OCI-LY7 (cell line): ENCODE results near the gene PLEKHM3.

Source experiments
- CTCF ChIP-seq: fragments of 200-600 bp; sonication (generic); conservative IDR thresholded peaks from 2 replicates; pipeline ENCODE4 v1.5.1; 2014; ENCODE audit warnings: mild to moderate bottlenecking, antibody characterized with exemption, low read length, moderate library complexity, mixed read lengths
- EZH2phosphoT487 ChIP-seq: fragments of 200-600 bp; sonication (generic); IDR thresholded peaks from 2 replicates; pipeline ENCODE4 v1.6.1; 2018; ENCODE audit warnings: low read depth, borderline replicate concordance, mild to moderate bottlenecking, mixed run types, antibody characterized with exemption, low read length, moderate library complexity, mixed read lengths

DNA sequence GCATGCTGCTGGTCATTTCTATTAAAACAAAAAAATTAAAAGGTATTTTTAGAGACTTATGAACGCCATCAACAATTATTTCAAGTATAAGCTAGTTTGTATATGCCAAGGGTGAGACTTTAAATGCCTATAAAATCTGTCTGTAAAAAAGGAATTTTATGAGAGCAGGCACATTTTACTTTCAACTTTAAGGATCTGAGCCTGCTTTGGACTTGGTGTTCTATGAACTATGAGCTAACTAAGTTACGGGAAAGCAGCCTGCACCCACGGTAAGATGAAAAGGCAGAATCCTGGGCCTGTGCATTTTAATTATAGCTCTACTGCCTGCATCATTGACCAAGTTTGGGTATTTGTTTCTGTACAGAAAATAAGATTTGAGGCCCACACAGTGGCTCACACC, 95.4 kb downstream of the PLEKHM3 start:
- TF ChIP-seq CTCF (no peak), EZH2phosphoT487 (no peak)
